ENCODE results near the gene PLA2G4F.

Gene PLA2G4F

GRCh38 chr15:42138411-42138810 is 18.0 kb downstream of the PLA2G4F start:
- Histone ChIP-seq H3K4me1 (ENCODE audit: insufficient read depth, low read length, severe bottlenecking) (no peaks in the 10 kb centered on the region), H3K36me3 (ENCODE audit: insufficient read depth, low read length) (no peaks in the 10 kb centered on the region), H3K27ac (ENCODE audit: low read depth, low read length, poor library complexity, severe bottlenecking) (no peak overlapping the region), H2AFZ (ENCODE audit: low read length) (no peak overlapping the region), H3K9me3 (ENCODE audit: low read length) (no peaks in the 10 kb centered on the region), H3K79me2 (ENCODE audit: insufficient read depth, low read length) (no peaks in the 10 kb centered on the region), H3K9me2 (ENCODE audit: low read depth, low read length) (no peaks in the 10 kb centered on the region), H3K4me3 (ENCODE audit: low read depth, low read length, poor library complexity, severe bottlenecking) (no peak overlapping the region), H4K20me1 (ENCODE audit: insufficient read depth, low read length) (no peaks in the 10 kb centered on the region), H3K4me2 (ENCODE audit: low read length) (no peak overlapping the region), H3F3A (ENCODE audit: insufficient read depth, low read length) (no peaks in the 10 kb centered on the region), H3K9ac (ENCODE audit: low read length) (no peak overlapping the region), H3K27me3 (ENCODE audit: insufficient read depth, low read length) (no peaks in the 10 kb centered on the region; the same call in 1 of the 2 replicates)
- TF ChIP-seq, protein P1, sequence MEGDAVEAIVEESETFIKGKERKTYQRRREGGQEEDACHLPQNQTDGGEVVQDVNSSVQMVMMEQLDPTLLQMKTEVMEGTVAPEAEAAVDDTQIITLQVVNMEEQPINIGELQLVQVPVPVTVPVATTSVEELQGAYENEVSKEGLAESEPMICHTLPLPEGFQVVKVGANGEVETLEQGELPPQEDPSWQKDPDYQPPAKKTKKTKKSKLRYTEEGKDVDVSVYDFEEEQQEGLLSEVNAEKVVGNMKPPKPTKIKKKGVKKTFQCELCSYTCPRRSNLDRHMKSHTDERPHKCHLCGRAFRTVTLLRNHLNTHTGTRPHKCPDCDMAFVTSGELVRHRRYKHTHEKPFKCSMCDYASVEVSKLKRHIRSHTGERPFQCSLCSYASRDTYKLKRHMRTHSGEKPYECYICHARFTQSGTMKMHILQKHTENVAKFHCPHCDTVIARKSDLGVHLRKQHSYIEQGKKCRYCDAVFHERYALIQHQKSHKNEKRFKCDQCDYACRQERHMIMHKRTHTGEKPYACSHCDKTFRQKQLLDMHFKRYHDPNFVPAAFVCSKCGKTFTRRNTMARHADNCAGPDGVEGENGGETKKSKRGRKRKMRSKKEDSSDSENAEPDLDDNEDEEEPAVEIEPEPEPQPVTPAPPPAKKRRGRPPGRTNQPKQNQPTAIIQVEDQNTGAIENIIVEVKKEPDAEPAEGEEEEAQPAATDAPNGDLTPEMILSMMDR (IDR thresholded peaks at IDR 0.05; ENCODE audit: low read length) = no peak
- no peak for TF ChIP-seq EZH2 (IDR thresholded peaks at IDR 0.05; ENCODE audit: borderline replicate concordance, low read length)

- TF ChIP-seq, protein P1 (IDR thresholded peaks at IDR 0.05; ENCODE audit: low read length) = peak; percentile 76
- no peak for TF ChIP-seq EZH2 (IDR thresholded peaks at IDR 0.05; ENCODE audit: borderline replicate concordance, low read length)
- H3K27me3 ChIP-seq (ENCODE audit: insufficient read depth, low read length) = no peaks in the 10 kb centered on the region; the same call in 1 of the 2 replicates
- no peaks in the 10 kb centered on the region for H3K36me3 ChIP-seq (ENCODE audit: insufficient read depth, low read length)
- no peak overlapping the region for H3K4me2 ChIP-seq (ENCODE audit: low read length)
- no peaks in the 10 kb centered on the region for H4K20me1 ChIP-seq (ENCODE audit: insufficient read depth, low read length)
- no peaks in the 10 kb centered on the region for H3K9me3 ChIP-seq (ENCODE audit: low read length)
- no peak overlapping the region for H3K27ac ChIP-seq (ENCODE audit: low read depth, low read length, poor library complexity, severe bottlenecking)
- no peaks in the 10 kb centered on the region for H3K4me1 ChIP-seq (ENCODE audit: insufficient read depth, low read length, severe bottlenecking)
- H3K79me2 ChIP-seq (ENCODE audit: insufficient read depth, low read length) = no peaks in the 10 kb centered on the region
- no peaks in the 10 kb centered on the region for H3F3A ChIP-seq (ENCODE audit: insufficient read depth, low read length)
- no peak overlapping the region for H2AFZ ChIP-seq (ENCODE audit: low read length)
- no peak overlapping the region for H3K4me3 ChIP-seq (ENCODE audit: low read depth, low read length, poor library complexity, severe bottlenecking)
- H3K9me2 ChIP-seq (ENCODE audit: low read depth, low read length) = no peaks in the 10 kb centered on the region
- H3K9ac ChIP-seq (ENCODE audit: low read length) = no peak overlapping the region
Observed at GRCh38 chr15:42137461-42138261, 18.8 kb downstream of the PLA2G4F start.

- H3F3A ChIP-seq (ENCODE audit: insufficient read depth, low read length) = no peaks in the 10 kb centered on the region
- no peaks in the 10 kb centered on the region for H3K9me3 ChIP-seq (ENCODE audit: low read length)
- H3K36me3 ChIP-seq (ENCODE audit: insufficient read depth, low read length) = no peaks in the 10 kb centered on the region
- no peak overlapping the region for H3K9ac ChIP-seq (ENCODE audit: low read length)
- no peaks in the 10 kb centered on the region for H4K20me1 ChIP-seq (ENCODE audit: insufficient read depth, low read length)
- no peaks in the 10 kb centered on the region; the same call in 1 of the 2 replicates for H3K27me3 ChIP-seq (ENCODE audit: insufficient read depth, low read length)
- H3K4me2 ChIP-seq (ENCODE audit: low read length) = no peak overlapping the region
- H2AFZ ChIP-seq (ENCODE audit: low read length) = no peak overlapping the region
- no peak overlapping the region for H3K4me3 ChIP-seq (ENCODE audit: low read depth, low read length, poor library complexity, severe bottlenecking)
- no peaks in the 10 kb centered on the region for H3K9me2 ChIP-seq (ENCODE audit: low read depth, low read length)
- no peaks in the 10 kb centered on the region for H3K79me2 ChIP-seq (ENCODE audit: insufficient read depth, low read length)
- H3K27ac ChIP-seq (ENCODE audit: low read depth, low read length, poor library complexity, severe bottlenecking) = no peak overlapping the region
- no peaks in the 10 kb centered on the region for H3K4me1 ChIP-seq (ENCODE audit: insufficient read depth, low read length, severe bottlenecking)
- TF ChIP-seq, protein P1 (IDR thresholded peaks at IDR 0.05; ENCODE audit: low read length) = no peak
- TF ChIP-seq EZH2 (IDR thresholded peaks at IDR 0.05; ENCODE audit: borderline replicate concordance, low read length) = no peak
Observed at GRCh38 chr15:42136513-42136912, 19.9 kb downstream of the PLA2G4F start.

Measured in OCI-LY1 (cell line).